Prostate gland (tissue), 2 donors: Measurements from ENCODE around the gene PAN2.

ENCODE experiments used
- CTCF ChIP-seq, 4 experiments: fragments of 200-600 bp in 2 of 4; fragments of 450-650 bp in 2 of 4; sonication (generic) in 2 of 4; IDR thresholded peaks; 1 replicate in 3 of 4; 2 replicates in 1 of 4; pipeline ENCODE4 v1.5.1; 2016 to 2019; ENCODE audit warnings: antibody characterized with exemption in 4 of 4, mild to moderate bottlenecking in 2 of 4, moderate library complexity in 2 of 4
- POLR2A ChIP-seq: fragments of 450-650 bp; IDR thresholded peaks from one replicate; pipeline ENCODE4 v1.6.1; 2016; ENCODE audit warnings: antibody characterized with exemption, mild to moderate bottlenecking

- TF ChIP-seq CTCF (IDR thresholded peaks at IDR 0.05) (no peak), POLR2A (no peak)
Measured at GRCh38 chr12:56382611-56383010, 48.8 kb upstream of the PAN2 start.
